Pancreas (tissue), 10 donors: Measurements from ENCODE around the gene CHD2. TPM values are rescaled to one million over a fixed set of nuclear protein-coding genes. Genes with fewer than 3 reads are reported as not detected.

Experiments used
- ATAC-seq, 4 donors: fragments of 200-7000 bp; cut with Tn5 transposase; one replicate each; pipeline versions ENCODE4 v1.8.0 to v1.9.1; 2020; ENCODE audit warnings: mild to moderate bottlenecking in 4 of 4, moderate library complexity in 4 of 4
- DNase-seq, 6 donors: peaks; one replicate each; pipeline ENCODE4 v3.0.0-alpha.2; 2020
- FAIRE-seq: peaks from 2 replicates; lab custom pipeline; 2012; peaks lifted over from hg19 to GRCh38; lab: Jason Lieb, UNC
- H3K27ac ChIP-seq, 4 donors: fragments of 200-600 bp; sonication (generic); 1 replicate in 3 of 4; 2 replicates in 1 of 4; pipeline versions ENCODE4 v1.5.0 to v1.8.0; 2020
- H3K27me3 ChIP-seq, 4 donors: fragments of 200-600 bp; one replicate each; pipeline ENCODE4 v1.8.0; 2021
- H3K36me3 ChIP-seq, 3 donors: fragments of 200-600 bp; sonication (generic) in 1 of 3; one replicate each; pipeline versions ENCODE4 v1.5.0 to v1.8.0; 2020 to 2021
- H3K4me1 ChIP-seq, 3 donors: fragments of 200-600 bp; one replicate each; pipeline ENCODE4 v1.8.0; 2021
- H3K4me3 ChIP-seq, 4 donors: fragments of 200-600 bp; sonication (generic) in 2 of 4; one replicate each; pipeline versions ENCODE4 v1.5.0 to v1.8.0; 2020 to 2021
- H3K9me3 ChIP-seq, 4 donors: fragments of 200-600 bp; one replicate each; pipeline ENCODE4 v1.8.0; 2021
- WGBS, 2 donors: extraction: QIAGEN DNeasy Blood & Tissue Kit; methylation state at CpG; one replicate each; pipeline ENCODE4 v1.1.7; 2013; 5-methylcytosine and 5-hydroxymethylcytosine counted together
- intact Hi-C, 3 donors: fragments of 100-400 bp; cut with DNase I; formaldehyde crosslinking; loops; one replicate each; pipeline versions ENCODE4 v1.11.1 to v1.14.2; 2022
- polyA plus RNA-seq, 2 donors: library from polyadenylated mRNA; stranded (reverse); fragments of 200-250 nt; gene quantifications; one replicate each; pipeline ENCODE4 v1.2.3, GENCODE V29; 2013
- total RNA-seq, 6 donors: library from RNA; stranded (reverse); fragmentation: NEBNext Ultra II Directional in 4 of 6; extraction: Animal tissue kit (Norgen Biotek cat#: 25700) in 4 of 6; gene quantifications; one replicate each; pipeline versions ENCODE4 v1.2.1 to v1.2.4, GENCODE V29; 2021 to 2023
- TF ChIP-seq, protein P1 (sequence below), 4 donors: fragments of 200-600 bp; sonication (generic) in 3 of 4; IDR thresholded peaks; one replicate each; pipeline versions ENCODE4 v1.5.0 to v1.8.0; 2021; ENCODE audit warnings: antibody characterized with exemption in 4 of 4
- donor health status: healthy with polysubstance abuse.
- donor health status: DM: no; HTN: no; CAD: no; lungs with moderate emphysema.
- donor health status: DM: no; HTN: no; CAD: no.
- donor health status: control.
- donor health status: control.
- donor health status: Bipolar disorder and iron deficiency.
- donor health status: DM: yes; HTN: yes; CAD: no.
- donor health status: DM: no; HTN: no; CAD: no.
- donor health status: DM: no; HTN: no; CAD: no.
- donor health status: DM: yes; HTN: yes; CAD: no.

CHD2 gene
- total and polyA plus RNA-seq, 8 donors: 27.7 to 86.3 (median 44.0) TPM

DNA sequence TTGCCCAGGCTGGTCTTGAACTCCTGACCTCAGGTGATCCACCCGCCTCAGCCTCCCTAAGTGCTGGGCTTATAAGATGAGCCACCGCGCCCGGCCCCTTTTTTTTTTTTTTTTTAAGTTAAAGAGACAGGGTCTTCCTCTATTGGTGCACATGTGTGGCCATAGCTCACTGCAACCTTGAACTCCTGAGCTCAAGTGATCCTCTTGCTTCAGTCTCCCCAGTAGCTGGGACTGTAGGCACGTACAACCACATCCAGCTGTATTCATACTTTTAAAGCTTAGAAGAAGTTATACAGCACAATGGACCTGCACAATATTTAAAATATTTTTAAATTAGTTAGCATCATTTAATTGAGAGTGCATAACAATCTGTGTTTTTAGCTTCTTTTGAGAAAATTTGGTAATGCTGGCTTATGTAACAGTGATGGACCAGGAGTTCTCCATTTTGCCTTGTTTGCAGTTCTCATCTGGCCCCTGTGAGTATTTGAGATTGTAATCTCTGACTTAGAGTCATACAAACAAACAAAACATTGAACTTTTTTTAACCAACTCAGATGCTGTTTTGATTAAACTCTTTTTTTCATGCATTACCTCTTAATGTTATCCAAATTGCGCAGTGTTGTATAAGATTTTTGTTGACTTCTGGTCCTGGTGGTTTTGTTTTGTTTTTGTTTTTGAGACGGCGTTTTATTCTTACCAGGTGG is 33.0 kb downstream of the CHD2 start:
- no peak overlapping the region for H3K27ac ChIP-seq
- H3K9me3 ChIP-seq: no peaks in the 10 kb centered on the region
- H3K4me1 ChIP-seq: peaks cover 15 to 31% (median 15%) of the 10 kb centered on the region in 3 donors
- FAIRE-seq (no peak), ATAC-seq (no peak), DNase-seq (no peak)
- peaks cover 0 to 35% (median 9%) of the 10 kb centered on the region in 3 donors for H3K36me3 ChIP-seq
- H3K4me3 ChIP-seq: no peak overlapping the region
- 95% methylated on average over 8 of the region's 8 CpGs for WGBS, 2 donors
- intact Hi-C loops: no loop called here
- H3K27me3 ChIP-seq: no peaks in the 10 kb centered on the region
- TF ChIP-seq, protein P1, sequence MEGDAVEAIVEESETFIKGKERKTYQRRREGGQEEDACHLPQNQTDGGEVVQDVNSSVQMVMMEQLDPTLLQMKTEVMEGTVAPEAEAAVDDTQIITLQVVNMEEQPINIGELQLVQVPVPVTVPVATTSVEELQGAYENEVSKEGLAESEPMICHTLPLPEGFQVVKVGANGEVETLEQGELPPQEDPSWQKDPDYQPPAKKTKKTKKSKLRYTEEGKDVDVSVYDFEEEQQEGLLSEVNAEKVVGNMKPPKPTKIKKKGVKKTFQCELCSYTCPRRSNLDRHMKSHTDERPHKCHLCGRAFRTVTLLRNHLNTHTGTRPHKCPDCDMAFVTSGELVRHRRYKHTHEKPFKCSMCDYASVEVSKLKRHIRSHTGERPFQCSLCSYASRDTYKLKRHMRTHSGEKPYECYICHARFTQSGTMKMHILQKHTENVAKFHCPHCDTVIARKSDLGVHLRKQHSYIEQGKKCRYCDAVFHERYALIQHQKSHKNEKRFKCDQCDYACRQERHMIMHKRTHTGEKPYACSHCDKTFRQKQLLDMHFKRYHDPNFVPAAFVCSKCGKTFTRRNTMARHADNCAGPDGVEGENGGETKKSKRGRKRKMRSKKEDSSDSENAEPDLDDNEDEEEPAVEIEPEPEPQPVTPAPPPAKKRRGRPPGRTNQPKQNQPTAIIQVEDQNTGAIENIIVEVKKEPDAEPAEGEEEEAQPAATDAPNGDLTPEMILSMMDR (IDR thresholded peaks at IDR 0.05): no peak

DNA sequence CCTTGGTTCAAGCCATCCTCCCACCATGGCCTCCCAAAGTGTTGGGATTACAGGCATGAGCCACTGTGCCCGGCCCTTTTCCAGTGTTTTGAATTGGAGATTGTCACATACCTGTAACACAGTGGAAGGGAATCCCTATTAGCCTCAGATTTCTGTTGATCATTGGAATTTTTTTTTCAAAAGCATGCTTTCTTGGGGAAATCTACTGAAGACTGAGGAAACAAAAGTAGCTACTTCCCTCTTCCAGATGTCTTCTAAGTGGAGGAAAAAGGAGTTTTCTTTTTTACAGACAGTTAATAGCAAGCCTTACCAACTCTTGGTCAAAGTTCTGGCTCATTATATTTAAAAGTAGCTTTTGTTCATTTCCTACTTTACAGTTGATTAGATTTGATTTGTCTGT is 33.7 kb downstream of the CHD2 start:
- intact Hi-C loops: no loop called here
- no peak overlapping the region for H3K4me3 ChIP-seq
- no peak for DNase-seq
- peaks cover 0 to 34% (median 12%) of the 10 kb centered on the region in 3 donors for H3K36me3 ChIP-seq
- no peaks in the 10 kb centered on the region for H3K27me3 ChIP-seq
- FAIRE-seq: no peak
- WGBS, 2 donors: 95 to 96% methylated on average over 1 of the region's 1 CpG
- H3K27ac ChIP-seq: no peak overlapping the region
- no peak for ATAC-seq
- TF ChIP-seq, protein P1 (IDR thresholded peaks at IDR 0.05): no peak
- peaks cover 15 to 31% (median 15%) of the 10 kb centered on the region in 3 donors for H3K4me1 ChIP-seq
- H3K9me3 ChIP-seq: no peaks in the 10 kb centered on the region

DNA sequence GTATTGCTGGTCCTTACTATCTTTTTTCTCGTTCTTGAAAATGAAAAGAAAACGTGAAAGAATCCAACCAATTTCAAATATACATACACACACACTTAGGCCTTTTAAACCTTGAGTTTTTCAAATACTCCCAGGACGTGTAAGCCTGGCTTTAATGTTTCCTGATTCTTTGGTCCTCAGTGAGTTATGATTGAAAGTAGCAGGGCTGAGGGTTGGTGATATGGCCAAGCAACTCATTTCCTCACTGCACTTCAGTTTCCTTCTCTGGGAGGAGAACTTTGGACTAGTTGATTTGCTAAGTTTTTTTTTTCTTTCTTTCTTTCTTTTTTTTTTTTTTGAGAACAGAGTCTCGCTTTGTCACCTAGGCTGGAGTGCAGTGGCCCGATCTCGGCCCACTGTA is 34.6 kb downstream of the CHD2 start:
- FAIRE-seq (no peak), ATAC-seq (no peak), DNase-seq (no peak)
- TF ChIP-seq, protein P1 (IDR thresholded peaks at IDR 0.05): no peak
- 89 to 96% methylated on average over 6 of the region's 6 CpGs for WGBS, 2 donors
- H3K4me1 ChIP-seq: peaks cover 11 to 23% (median 15%) of the 10 kb centered on the region in 3 donors
- peaks cover 1 to 41% (median 18%) of the 10 kb centered on the region in 3 donors for H3K36me3 ChIP-seq
- no peaks in the 10 kb centered on the region for H3K27me3 ChIP-seq
- H3K4me3 ChIP-seq: no peak overlapping the region
- intact Hi-C loops: no loop called here
- H3K27ac ChIP-seq: no peak overlapping the region
- no peaks in the 10 kb centered on the region for H3K9me3 ChIP-seq

DNA sequence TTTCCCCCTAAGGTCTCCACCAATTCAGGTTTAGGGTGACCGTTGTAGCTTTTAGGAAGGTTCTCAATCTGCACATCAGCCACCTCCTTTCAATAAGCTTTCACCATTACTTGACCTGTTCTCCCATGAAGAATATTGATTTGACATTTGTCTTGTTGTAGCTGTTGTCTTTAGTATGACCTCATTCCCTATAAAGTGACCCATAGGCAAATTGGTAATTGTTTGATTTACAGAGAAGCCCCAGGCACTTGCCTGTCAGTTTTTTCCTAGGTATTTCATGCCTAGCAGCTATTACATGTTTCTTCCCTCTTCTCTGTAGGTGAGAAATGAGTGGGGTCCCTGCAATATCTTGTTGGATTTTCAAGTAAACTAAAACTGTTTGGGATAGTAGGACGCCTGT is 36.0 kb downstream of the CHD2 start:
- DNase-seq: no peak
- 88 to 93% methylated on average over 2 of the region's 2 CpGs for WGBS, 2 donors
- no peak for ATAC-seq
- no peak for FAIRE-seq
- H3K4me3 ChIP-seq: no peak overlapping the region
- peak overlapping the region in 1 of 4 donors; percentile 8 for H3K27ac ChIP-seq
- H3K36me3 ChIP-seq: peaks cover 9 to 51% (median 24%) of the 10 kb centered on the region in 3 donors
- H3K9me3 ChIP-seq: no peaks in the 10 kb centered on the region
- peaks cover 0 to 16% (median 6%) of the 10 kb centered on the region in 3 donors for H3K4me1 ChIP-seq
- no peaks in the 10 kb centered on the region for H3K27me3 ChIP-seq
- TF ChIP-seq, protein P1 (IDR thresholded peaks at IDR 0.05): no peak
- intact Hi-C loops: no loop called here

DNA sequence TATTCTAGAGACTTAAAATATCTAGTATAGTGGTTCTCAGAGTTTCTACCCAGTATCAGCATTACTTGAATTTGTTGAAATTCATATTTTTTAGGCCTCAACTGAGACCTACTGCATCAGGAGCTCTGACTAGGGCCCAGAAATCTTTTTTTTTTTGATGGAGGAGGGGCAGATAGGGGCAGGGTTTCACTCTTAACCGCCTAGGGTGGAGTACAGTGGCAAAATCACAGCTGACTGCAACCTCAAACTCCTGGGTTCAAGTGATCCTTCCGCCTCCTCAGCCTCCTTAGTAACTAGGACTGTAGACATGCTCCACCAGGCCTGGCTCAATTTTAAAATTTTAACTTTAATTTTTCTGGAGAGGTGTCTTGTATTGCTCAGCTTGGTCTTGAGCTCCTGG is 36.6 kb downstream of the CHD2 start:
- Histone ChIP-seq H3K4me1 (peaks cover 0 to 16% (median 5%) of the 10 kb centered on the region in 3 donors), H3K27me3 (no peaks in the 10 kb centered on the region), H3K27ac (peak overlapping the region in 1 of 4 donors; percentile 8), H3K4me3 (no peak overlapping the region), H3K36me3 (peaks cover 9 to 57% (median 26%) of the 10 kb centered on the region in 3 donors), H3K9me3 (no peaks in the 10 kb centered on the region)
- TF ChIP-seq, protein P1 (IDR thresholded peaks at IDR 0.05): no peak
- FAIRE-seq: no peak
- no peak for DNase-seq
- intact Hi-C loops: no loop called here
- peak in 2 of 4 donors; percentile 6 to 11 for ATAC-seq
- WGBS, 2 donors: 85 to 91% methylated on average over 2 of the region's 2 CpGs
